Measurements from ENCODE around the gene SLC25A4. TPM values are rescaled to one million over a fixed set of nuclear protein-coding genes. Genes with fewer than 3 reads are reported as not detected.

Gene SLC25A4
- polyA plus RNA-seq, 1 donor (not counting 4 experiments of a cell fraction or from before 2014, with no cell fraction given) = 13.2 TPM

DNA sequence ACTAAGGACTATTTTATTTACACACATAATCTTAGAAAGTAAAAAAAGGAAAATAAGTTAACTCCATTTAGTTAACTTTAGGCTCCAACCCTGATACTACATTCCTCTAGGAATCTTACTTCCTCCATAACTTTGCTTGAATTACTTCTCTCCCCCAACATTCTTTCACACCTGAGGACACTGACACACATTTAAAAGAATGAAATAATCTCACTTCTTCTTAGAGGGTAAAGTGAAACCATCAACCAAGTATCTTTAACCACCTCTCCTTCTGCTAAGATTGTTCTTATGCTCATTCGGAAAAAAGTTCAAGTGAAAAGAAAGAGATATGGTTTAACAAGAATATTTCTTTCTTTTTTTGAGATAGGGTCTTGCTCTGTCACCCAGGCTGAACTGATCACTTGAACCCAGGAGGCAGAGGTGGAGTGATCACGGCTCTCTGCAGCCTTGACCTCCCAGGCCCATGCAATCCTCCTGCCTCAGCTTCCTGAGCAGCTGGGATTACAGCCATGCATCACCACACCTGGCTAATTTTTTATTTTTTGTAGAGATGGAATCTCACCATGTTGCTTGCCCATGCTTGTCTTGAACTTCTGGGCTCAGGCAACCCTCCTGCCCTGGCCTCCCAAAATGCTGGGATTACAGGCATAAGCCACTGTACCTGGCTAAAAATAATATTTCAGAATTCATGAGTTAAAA is 28.5 kb downstream of the SLC25A4 start:
- Histone ChIP-seq H3K36me3 (ENCODE audit: control insufficient read depth in 2 of 2, extremely low read depth in 1 of 2, insufficient read depth in 2 of 2, low read length in 2 of 2) (peaks cover 5 to 7% of the 10 kb centered on the region in 2 experiments), H3K79me2 (ENCODE audit: control insufficient read depth, insufficient read depth, low read length) (no peaks in the 10 kb centered on the region), H3K4me1 (ENCODE audit: control insufficient read depth, extremely low read depth, insufficient read depth, low read length) (peaks cover 3% of the 10 kb centered on the region), H3K27ac (ENCODE audit: control insufficient read depth, insufficient read depth, low read length) (no peak overlapping the region), H3K4me3 (ENCODE audit: control insufficient read depth in 2 of 3, extremely low read depth in 1 of 3, insufficient read depth in 2 of 3, low read depth in 1 of 3, low read length in 3 of 3) (no peak overlapping the region), H3K27me3 (ENCODE audit: control insufficient read depth, extremely low read depth, insufficient read depth, low read length) (no peaks in the 10 kb centered on the region), H3K9me3 (ENCODE audit: control insufficient read depth, low read depth, low read length) (no peaks in the 10 kb centered on the region), H4K20me1 (ENCODE audit: control insufficient read depth, extremely low read depth, insufficient read depth, low read length) (no peaks in the 10 kb centered on the region), H3K9ac (ENCODE audit: control insufficient read depth, extremely low read depth, insufficient read depth, low read length) (no peak overlapping the region), H3K9me1 (ENCODE audit: control insufficient read depth, extremely low read depth, insufficient read depth, low read length) (no peaks in the 10 kb centered on the region), H3K4me2 (ENCODE audit: control insufficient read depth, extremely low read depth, insufficient read depth, low read depth, low read length) (no peak overlapping the region), H2AFZ (ENCODE audit: control insufficient read depth, low read length) (no peak overlapping the region)
- DNase-seq (ENCODE audit: low read depth, low spot score) (no peak), FAIRE-seq (no peak)
- dilution Hi-C loops (cut with MboI; ENCODE audit: extremely low pct_ligation_motif_present, low sequenced_read_pairs) = no loop called here
- TF ChIP-seq EZH2 (IDR thresholded peaks at IDR 0.05; ENCODE audit: low read length) = no peak
- TF ChIP-seq, protein P1, sequence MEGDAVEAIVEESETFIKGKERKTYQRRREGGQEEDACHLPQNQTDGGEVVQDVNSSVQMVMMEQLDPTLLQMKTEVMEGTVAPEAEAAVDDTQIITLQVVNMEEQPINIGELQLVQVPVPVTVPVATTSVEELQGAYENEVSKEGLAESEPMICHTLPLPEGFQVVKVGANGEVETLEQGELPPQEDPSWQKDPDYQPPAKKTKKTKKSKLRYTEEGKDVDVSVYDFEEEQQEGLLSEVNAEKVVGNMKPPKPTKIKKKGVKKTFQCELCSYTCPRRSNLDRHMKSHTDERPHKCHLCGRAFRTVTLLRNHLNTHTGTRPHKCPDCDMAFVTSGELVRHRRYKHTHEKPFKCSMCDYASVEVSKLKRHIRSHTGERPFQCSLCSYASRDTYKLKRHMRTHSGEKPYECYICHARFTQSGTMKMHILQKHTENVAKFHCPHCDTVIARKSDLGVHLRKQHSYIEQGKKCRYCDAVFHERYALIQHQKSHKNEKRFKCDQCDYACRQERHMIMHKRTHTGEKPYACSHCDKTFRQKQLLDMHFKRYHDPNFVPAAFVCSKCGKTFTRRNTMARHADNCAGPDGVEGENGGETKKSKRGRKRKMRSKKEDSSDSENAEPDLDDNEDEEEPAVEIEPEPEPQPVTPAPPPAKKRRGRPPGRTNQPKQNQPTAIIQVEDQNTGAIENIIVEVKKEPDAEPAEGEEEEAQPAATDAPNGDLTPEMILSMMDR (optimal IDR thresholded peaks at IDR 0.05 in 1 of 3, IDR thresholded peaks at IDR 0.05 in 1 of 3, conservative IDR thresholded peaks at IDR 0.05 in 1 of 3; ENCODE audit: extremely low read depth in 1 of 3, insufficient read depth in 2 of 3, low read length in 3 of 3) = no peak

DNA sequence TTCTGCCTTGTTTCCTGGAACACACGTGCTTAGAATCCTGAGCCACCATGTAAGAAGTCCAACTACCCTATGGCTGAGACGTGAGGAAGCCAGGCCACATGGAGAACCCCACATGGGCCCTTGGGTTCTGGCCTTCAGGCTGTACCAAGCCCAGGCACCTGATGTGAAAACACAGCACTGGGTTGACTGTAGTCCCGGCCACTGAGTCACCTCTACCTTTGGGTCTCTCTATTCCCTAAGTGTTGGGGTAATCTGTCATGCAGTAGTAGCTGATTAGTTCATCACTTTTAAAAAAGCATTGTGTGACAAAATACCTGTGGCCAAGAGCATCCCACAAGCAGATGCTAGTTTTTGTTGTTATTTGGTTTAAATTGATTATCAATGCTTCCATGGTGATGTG is 36.4 kb downstream of the SLC25A4 start:
- dilution Hi-C loops (cut with MboI; ENCODE audit: extremely low pct_ligation_motif_present, low sequenced_read_pairs) = no loop called here
- peaks cover 31% of the 10 kb centered on the region for H3K79me2 ChIP-seq (ENCODE audit: control insufficient read depth, insufficient read depth, low read length)
- H3K27me3 ChIP-seq (ENCODE audit: control insufficient read depth, extremely low read depth, insufficient read depth, low read length) = no peaks in the 10 kb centered on the region
- H3K4me2 ChIP-seq (ENCODE audit: control insufficient read depth, extremely low read depth, insufficient read depth, low read depth, low read length) = no peak overlapping the region
- DNase-seq (ENCODE audit: low read depth, low spot score) (no peak), FAIRE-seq (no peak)
- peaks cover 2% of the 10 kb centered on the region for H3K4me1 ChIP-seq (ENCODE audit: control insufficient read depth, extremely low read depth, insufficient read depth, low read length)
- TF ChIP-seq EZH2 (IDR thresholded peaks at IDR 0.05; ENCODE audit: low read length) = no peak
- TF ChIP-seq, protein P1 (optimal IDR thresholded peaks at IDR 0.05 in 1 of 3, IDR thresholded peaks at IDR 0.05 in 1 of 3, conservative IDR thresholded peaks at IDR 0.05 in 1 of 3; ENCODE audit: extremely low read depth in 1 of 3, insufficient read depth in 2 of 3, low read length in 3 of 3) = no peak
- no peaks in the 10 kb centered on the region for H3K9me1 ChIP-seq (ENCODE audit: control insufficient read depth, extremely low read depth, insufficient read depth, low read length)
- H3K9ac ChIP-seq (ENCODE audit: control insufficient read depth, extremely low read depth, insufficient read depth, low read length) = no peak overlapping the region
- H3K36me3 ChIP-seq (ENCODE audit: control insufficient read depth in 2 of 2, extremely low read depth in 1 of 2, insufficient read depth in 2 of 2, low read length in 2 of 2) = peaks cover 0 to 6% of the 10 kb centered on the region in 2 experiments
- no peak overlapping the region for H3K4me3 ChIP-seq (ENCODE audit: control insufficient read depth in 2 of 3, extremely low read depth in 1 of 3, insufficient read depth in 2 of 3, low read depth in 1 of 3, low read length in 3 of 3)
- no peak overlapping the region for H2AFZ ChIP-seq (ENCODE audit: control insufficient read depth, low read length)
- H3K27ac ChIP-seq (ENCODE audit: control insufficient read depth, insufficient read depth, low read length) = no peak overlapping the region
- H4K20me1 ChIP-seq (ENCODE audit: control insufficient read depth, extremely low read depth, insufficient read depth, low read length) = peaks cover 6% of the 10 kb centered on the region
- no peaks in the 10 kb centered on the region for H3K9me3 ChIP-seq (ENCODE audit: control insufficient read depth, low read depth, low read length)

All from keratinocyte (primary cell).